Heart right ventricle (tissue), 16 donors: ENCODE data around the gene MBL2. TPM values are rescaled to one million over a fixed set of nuclear protein-coding genes. Genes with fewer than 3 reads are reported as not detected.

Experiments used
- ATAC-seq, 8 donors: fragments of 200-7000 bp; cut with Tn5 transposase; one replicate each; pipeline ENCODE4 v1.9.1; 2020; ENCODE audit warnings: mild to moderate bottlenecking in 8 of 8, moderate library complexity in 8 of 8, moderate number of reproducible peaks in 1 of 8
- DNase-seq, 2 donors: peaks; one replicate each; pipeline ENCODE4 v3.0.0-alpha.2; 2020
- H3K27ac ChIP-seq, 10 donors: fragments of 200-600 bp; sonication (generic) in 2 of 10; one replicate each; pipeline versions ENCODE4 v1.5.0 to v1.8.0; 2020 to 2022; ENCODE audit warnings: mild to moderate bottlenecking in 3 of 10
- H3K27me3 ChIP-seq, 7 donors: fragments of 200-600 bp; one replicate each; pipeline ENCODE4 v1.8.0; 2021 to 2022; ENCODE audit warnings: mild to moderate bottlenecking in 2 of 7
- H3K36me3 ChIP-seq, 9 donors: fragments of 200-600 bp; sonication (generic) in 1 of 9; one replicate each; pipeline versions ENCODE4 v1.5.0 to v1.8.0; 2020 to 2022; ENCODE audit warnings: mild to moderate bottlenecking in 2 of 9
- H3K4me1 ChIP-seq, 9 donors: fragments of 200-600 bp; sonication (generic) in 1 of 9; one replicate each; pipeline versions ENCODE4 v1.5.0 to v1.8.0; 2020 to 2022; ENCODE audit warnings: mild to moderate bottlenecking in 4 of 9
- H3K4me3 ChIP-seq, 10 donors: fragments of 200-600 bp; sonication (generic) in 2 of 10; one replicate each; pipeline versions ENCODE4 v1.5.0 to v1.8.0; 2020 to 2022; ENCODE audit warnings: mild to moderate bottlenecking in 7 of 10, moderate library complexity in 2 of 10
- H3K9me3 ChIP-seq, 11 donors: fragments of 200-600 bp in 10 of 11; sonication (generic) in 2 of 11; one replicate each; pipeline versions ENCODE4 v1.5.0 to v1.8.0; 2013 to 2022; ENCODE audit warnings: mild to moderate bottlenecking in 2 of 11, control low read depth in 1 of 11, moderate library complexity in 1 of 11
- CTCF ChIP-seq, 9 donors: fragments of 200-600 bp; sonication (generic) in 2 of 9; IDR thresholded peaks; one replicate each; pipeline versions ENCODE4 v1.5.0 to v1.8.0; 2021 to 2022; ENCODE audit warnings: antibody characterized with exemption in 9 of 9, mild to moderate bottlenecking in 5 of 9, moderate library complexity in 1 of 9
- WGBS, 2 donors: extraction: QIAGEN DNeasy Blood & Tissue Kit; methylation state at CpG; one replicate each; pipeline ENCODE4 v1.1.7; 2013; ENCODE audit warnings: inconsistent platforms in 1 of 2; 5-methylcytosine and 5-hydroxymethylcytosine counted together
- intact Hi-C, 10 donors: fragments of 100-400 bp; cut with DNase I; formaldehyde crosslinking; loops; one replicate each; pipeline versions ENCODE4 v1.11.1 to v1.14.2; 2022
- polyA plus RNA-seq, 2 donors: library from polyadenylated mRNA; stranded (reverse); fragments of 200-250 nt; gene quantifications; one replicate each; pipeline ENCODE4 v1.2.3, GENCODE V29; 2013
- total RNA-seq, 10 donors: library from RNA; stranded (reverse); fragmentation: NEBNext Ultra II Directional in 3 of 10; extraction: Animal tissue kit (Norgen Biotek cat#: 25700) in 3 of 10; gene quantifications; one replicate each; pipeline versions ENCODE4 v1.2.1 to v1.2.4, GENCODE V29; 2021 to 2023
- donor health status: Arrhythmogenic right ventricular cardiomyopathy.
- donor health status: ischemic (EF 13 %, LVEDD 7.1; RV severe dilation, severe dysfunction).
- donor health status: healthy with polysubstance abuse.
- donor health status: DM: no; HTN: yes; CAD: no.
- donor health status: DM: no; HTN: no; CAD: no.
- donor health status: ischemic (EF 25% LVEDD 6.9; RV normal size, moderate dysfunction).
- donor health status: ischemic (EF 25% LVEDD 5.7; RV mildly dilated, moderate dysfunction).
- donor health status: healthy.
- donor health status: DM: yes; HTN: yes; CAD: no.
- donor health status: Ischemic cardiomyopathy.
- donor health status: ischemic (EF 35%, LVEDD 5.7; RV mildly dilated, moderate dysfunction).
- donor health status: nonischemic (EF 11% LVEDD 7.7; RV severe dilation, severe dysfunction).
- donor health status: DM: yes; HTN: yes; CAD: no.
- donor health status: PGD.
- donor health status: ischemic (EF 29% LVEDD 5.4; RV normal size, mild dysfunction).
- donor health status: nonischemic (EF 23%, LVEDD 6.1; RV moderate dilation, normal function).

The MBL2 gene
- total and polyA plus RNA-seq, 12 donors, result not detected

- Histone ChIP-seq H3K4me1 (peaks cover 0 to 27% (median 0%) of the 10 kb centered on the region in 9 donors), H3K4me3 (no peak overlapping the region), H3K27me3 (no peaks in the 10 kb centered on the region), H3K9me3 (no peaks in the 10 kb centered on the region), H3K27ac (peak overlapping the region in 1 of 10 donors; percentile 6), H3K36me3 (no peaks in the 10 kb centered on the region)
- 79 to 83% methylated on average over 5 of the region's 5 CpGs for WGBS, 2 donors
- DNase-seq (no peak), ATAC-seq (peak in 5 of 8 donors; percentile 13 to 51 (median 43))
- no peak for TF ChIP-seq CTCF (IDR thresholded peaks at IDR 0.05)
- intact Hi-C loops, result no loop called here
Measured at GRCh38 chr10:52755297-52756062, 17.1 kb downstream of the MBL2 start.

GRCh38 chr10:52752801-52753445 lies 19.7 kb downstream of the MBL2 start:
- Histone ChIP-seq H3K27ac (no peak overlapping the region), H3K9me3 (no peaks in the 10 kb centered on the region), H3K4me3 (no peak overlapping the region), H3K4me1 (peaks cover 0 to 20% (median 0%) of the 10 kb centered on the region in 9 donors), H3K36me3 (no peaks in the 10 kb centered on the region), H3K27me3 (no peaks in the 10 kb centered on the region)
- ATAC-seq, result no peak
- DNase-seq, result no peak
- intact Hi-C loops, result no loop called here
- TF ChIP-seq CTCF (IDR thresholded peaks at IDR 0.05), result no peak
- 89 to 97% methylated on average over 3 of the region's 3 CpGs for WGBS, 2 donors

GRCh38 chr10:52752261-52752660 lies 20.3 kb downstream of the MBL2 start:
- no peak overlapping the region for H3K4me3 ChIP-seq
- no peaks in the 10 kb centered on the region for H3K9me3 ChIP-seq
- no peak for DNase-seq
- peaks cover 0 to 14% (median 0%) of the 10 kb centered on the region in 9 donors for H3K4me1 ChIP-seq
- intact Hi-C loops, result no loop called here
- ATAC-seq, result no peak
- WGBS, 2 donors, result 84 to 87% methylated on average over 1 of the region's 1 CpG
- H3K27me3 ChIP-seq, result no peaks in the 10 kb centered on the region
- H3K27ac ChIP-seq, result no peak overlapping the region
- no peaks in the 10 kb centered on the region for H3K36me3 ChIP-seq
- TF ChIP-seq CTCF (IDR thresholded peaks at IDR 0.05), result no peak

- H3K27ac ChIP-seq, result no peak overlapping the region
- no peaks in the 10 kb centered on the region for H3K9me3 ChIP-seq
- H3K4me1 ChIP-seq, result peaks cover 0 to 10% (median 0%) of the 10 kb centered on the region in 9 donors
- no peak for ATAC-seq
- no peaks in the 10 kb centered on the region for H3K36me3 ChIP-seq
- no peak for TF ChIP-seq CTCF (IDR thresholded peaks at IDR 0.05)
- no peak overlapping the region for H3K4me3 ChIP-seq
- DNase-seq, result no peak
- intact Hi-C loops, result no loop called here
- 77 to 82% methylated on average over 2 of the region's 2 CpGs for WGBS, 2 donors
- no peaks in the 10 kb centered on the region for H3K27me3 ChIP-seq
Measured at GRCh38 chr10:52751337-52751736, 21.2 kb downstream of the MBL2 start.
